Ishikawa (cell line): ENCODE measurements around the gene FNBP1L.

Experiments used
- CEBPB ChIP-seq: IDR thresholded peaks from 2 replicates; pipeline ENCODE4 v1.6.1; 2012
- CREB1 ChIP-seq: IDR thresholded peaks from 2 replicates; pipeline ENCODE4 v1.6.1; 2012; ENCODE audit warnings: low read depth
- EGR1 ChIP-seq: IDR thresholded peaks from 2 replicates; pipeline ENCODE4 v1.6.1; 2012
- EP300 ChIP-seq: IDR thresholded peaks from 2 replicates; pipeline ENCODE4 v1.6.1; 2012; ENCODE audit warnings: borderline replicate concordance
- FOXM1 ChIP-seq: IDR thresholded peaks from 2 replicates; pipeline ENCODE4 v1.6.1; 2012; ENCODE audit warnings: low read depth, borderline replicate concordance
- MAX ChIP-seq: IDR thresholded peaks from 2 replicates; pipeline ENCODE4 v1.6.1; 2012
- NFIC ChIP-seq: IDR thresholded peaks from 2 replicates; pipeline ENCODE4 v1.6.1; 2012
- RAD21 ChIP-seq: IDR thresholded peaks from 2 replicates; pipeline ENCODE4 v1.6.1; 2012; ENCODE audit warnings: low read depth
- REST ChIP-seq: IDR thresholded peaks from 2 replicates; pipeline ENCODE4 v1.6.1; 2012; ENCODE audit warnings: low read depth, mild to moderate bottlenecking
- TAF1 ChIP-seq: IDR thresholded peaks from 2 replicates; pipeline ENCODE4 v1.6.1; 2012; ENCODE audit warnings: low read depth, mild to moderate bottlenecking
- TEAD4 ChIP-seq: IDR thresholded peaks from 2 replicates; pipeline ENCODE4 v1.6.1; 2012
- USF1 ChIP-seq: IDR thresholded peaks from 2 replicates; pipeline ENCODE4 v1.6.1; 2012
- YY1 ChIP-seq: IDR thresholded peaks from 2 replicates; pipeline ENCODE4 v1.6.1; 2012; ENCODE audit warnings: low read depth
- ZBTB7A ChIP-seq: IDR thresholded peaks from 2 replicates; pipeline ENCODE4 v1.6.1; 2012; ENCODE audit warnings: low read depth

GRCh38 chr1:93467606-93468005 lies 19.7 kb downstream of the FNBP1L start:
- TF ChIP-seq REST: no peak
- TF ChIP-seq TAF1: no peak
- TF ChIP-seq FOXM1: no peak
- no peak for TF ChIP-seq CEBPB
- no peak for TF ChIP-seq EP300
- no peak for TF ChIP-seq MAX
- TF ChIP-seq YY1: no peak
- no peak for TF ChIP-seq RAD21
- no peak for TF ChIP-seq TEAD4
- no peak for TF ChIP-seq ZBTB7A
- no peak for TF ChIP-seq CREB1
- no peak for TF ChIP-seq NFIC
- TF ChIP-seq EGR1: no peak
- TF ChIP-seq USF1: no peak
